ENCODE results near the gene CEP20.

DNA sequence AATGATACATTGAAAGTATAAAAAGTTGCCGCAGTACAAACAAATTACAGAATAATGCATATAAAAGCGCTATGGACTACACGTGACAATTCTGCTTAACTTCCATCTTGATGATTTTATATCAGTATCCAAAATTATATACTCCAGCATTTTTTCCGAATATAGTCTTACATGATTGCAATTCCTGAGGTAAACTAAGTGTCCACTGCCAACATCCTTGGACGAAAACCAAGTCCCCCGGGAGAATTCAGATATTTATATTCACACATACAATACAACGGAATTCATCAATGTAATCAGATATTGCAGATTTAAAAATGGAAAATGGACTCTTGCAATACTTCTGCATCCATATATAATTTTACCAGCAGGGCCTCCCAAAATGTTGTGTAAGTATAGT is 22.7 kb downstream of the CEP20 start:
- no peak for TF ChIP-seq EZH2 (IDR thresholded peaks at IDR 0.05; ENCODE audit: low read length, unreplicated experiment)
- TF ChIP-seq, protein P1, sequence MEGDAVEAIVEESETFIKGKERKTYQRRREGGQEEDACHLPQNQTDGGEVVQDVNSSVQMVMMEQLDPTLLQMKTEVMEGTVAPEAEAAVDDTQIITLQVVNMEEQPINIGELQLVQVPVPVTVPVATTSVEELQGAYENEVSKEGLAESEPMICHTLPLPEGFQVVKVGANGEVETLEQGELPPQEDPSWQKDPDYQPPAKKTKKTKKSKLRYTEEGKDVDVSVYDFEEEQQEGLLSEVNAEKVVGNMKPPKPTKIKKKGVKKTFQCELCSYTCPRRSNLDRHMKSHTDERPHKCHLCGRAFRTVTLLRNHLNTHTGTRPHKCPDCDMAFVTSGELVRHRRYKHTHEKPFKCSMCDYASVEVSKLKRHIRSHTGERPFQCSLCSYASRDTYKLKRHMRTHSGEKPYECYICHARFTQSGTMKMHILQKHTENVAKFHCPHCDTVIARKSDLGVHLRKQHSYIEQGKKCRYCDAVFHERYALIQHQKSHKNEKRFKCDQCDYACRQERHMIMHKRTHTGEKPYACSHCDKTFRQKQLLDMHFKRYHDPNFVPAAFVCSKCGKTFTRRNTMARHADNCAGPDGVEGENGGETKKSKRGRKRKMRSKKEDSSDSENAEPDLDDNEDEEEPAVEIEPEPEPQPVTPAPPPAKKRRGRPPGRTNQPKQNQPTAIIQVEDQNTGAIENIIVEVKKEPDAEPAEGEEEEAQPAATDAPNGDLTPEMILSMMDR (conservative IDR thresholded peaks at IDR 0.05; ENCODE audit: low read depth, low read length) = no peak
- TF ChIP-seq EZH2phosphoT487 (IDR thresholded peaks at IDR 0.05; ENCODE audit: borderline replicate concordance, low read length) = no peak
